GM23248 (cell line): Measurements from ENCODE around the gene RRAGC.

Experiments used
- EZH2 ChIP-seq: fragments of 200-600 bp; sonication (generic); IDR thresholded peaks from 2 replicates; pipeline ENCODE4 v1.6.1; 2018; ENCODE audit warnings: antibody characterized with exemption, mild to moderate bottlenecking; ENCODE audit not compliant: insufficient read depth, poor library complexity, severe bottlenecking
- EZH2phosphoT487 ChIP-seq: fragments of 200-600 bp; sonication (generic); IDR thresholded peaks from 2 replicates; pipeline ENCODE4 v1.6.1; 2018; ENCODE audit warnings: antibody characterized with exemption, moderate library complexity, mild to moderate bottlenecking, low read depth; ENCODE audit not compliant: insufficient read depth

DNA sequence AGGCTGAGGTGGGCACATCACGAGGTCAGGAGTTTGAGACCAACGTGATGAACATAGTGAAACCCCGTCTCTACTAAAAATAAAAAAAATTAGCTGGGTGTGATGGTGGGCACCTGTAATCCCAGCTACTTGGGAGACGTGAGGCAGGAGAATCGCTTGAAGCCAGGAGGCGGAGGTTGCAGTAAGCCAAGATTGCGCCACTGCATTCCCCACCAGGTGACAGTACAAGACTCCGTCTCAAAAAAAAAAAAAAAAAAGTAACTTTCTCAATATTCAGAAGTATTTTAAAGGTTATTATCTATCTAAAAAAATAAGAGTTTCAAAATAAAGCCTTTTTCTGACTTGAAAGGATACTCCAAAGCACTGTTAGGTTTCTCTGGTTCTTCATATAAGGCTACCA lies 7.6 kb upstream of the RRAGC start:
- TF ChIP-seq EZH2, result no peak
- TF ChIP-seq EZH2phosphoT487, result no peak
